ENCODE data around the gene SPDYC. TPM values are rescaled to one million over a fixed set of nuclear protein-coding genes. Genes with fewer than 3 reads are reported as not detected.
A peak's percentile ranks its signal among the peaks of the same experiment; 100 is the strongest.

Gene SPDYC
- total and polyA plus RNA-seq, 2 of the 13 experiments (the other 11 are each of a cell fraction or from before 2014, with no cell fraction given), result 0.15 to 0.33 TPM

DNA sequence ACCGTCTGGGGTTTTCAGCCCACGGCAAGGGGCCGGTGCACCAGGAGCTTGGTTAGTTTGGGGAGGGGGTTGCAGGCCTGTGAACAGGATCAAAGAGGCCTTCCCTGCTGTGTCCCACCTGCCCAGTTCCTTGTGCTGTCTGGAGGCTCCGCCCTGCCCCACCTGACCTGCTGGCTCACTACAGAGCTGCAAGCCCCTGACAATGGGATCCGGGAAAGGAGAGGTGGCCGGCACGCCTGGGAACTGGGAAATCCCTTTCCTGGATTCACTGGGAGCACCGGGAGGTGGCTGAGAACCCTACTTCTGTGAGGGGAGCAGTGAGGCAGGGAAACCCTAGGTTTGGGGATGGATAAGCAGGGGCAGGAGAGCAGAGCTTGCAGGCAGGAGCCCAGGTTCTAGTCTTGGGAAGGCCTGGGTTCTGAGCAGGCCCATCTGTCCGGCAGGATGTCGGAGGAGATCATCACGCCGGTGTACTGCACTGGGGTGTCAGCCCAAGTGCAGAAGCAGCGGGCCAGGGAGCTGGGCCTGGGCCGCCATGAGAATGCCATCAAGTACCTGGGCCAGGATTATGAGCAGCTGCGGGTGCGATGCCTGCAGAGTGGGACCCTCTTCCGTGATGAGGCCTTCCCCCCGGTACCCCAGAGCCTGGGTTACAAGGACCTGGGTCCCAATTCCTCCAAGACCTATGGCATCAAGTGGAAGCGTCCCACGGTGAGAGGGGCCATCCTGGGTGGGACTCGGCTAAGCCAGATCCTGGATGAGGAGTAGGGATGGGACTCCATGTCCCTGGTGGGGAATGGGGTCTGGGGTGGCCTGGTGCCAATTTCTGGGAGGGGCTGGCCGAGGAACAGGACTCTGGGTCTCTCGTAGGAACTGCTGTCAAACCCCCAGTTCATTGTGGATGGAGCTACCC lies 12.5 kb downstream of the SPDYC start (continued):
- TF ChIP-seq MEF2D (CRISPR knock-in tag; IDR thresholded peaks at IDR 0.05) (no peak), ZNF205 (CRISPR knock-in tag; IDR thresholded peaks at IDR 0.05) (0 out of 2 replicates have a peak, but pooled peaks have one; percentile 9), ZBTB8A (CRISPR knock-in tag; IDR thresholded peaks at IDR 0.05; ENCODE audit: borderline replicate concordance, low read depth) (no peak), ZNF160 (CRISPR knock-in tag; IDR thresholded peaks at IDR 0.05) (no peak)
- TF ChIP-seq, protein P1, sequence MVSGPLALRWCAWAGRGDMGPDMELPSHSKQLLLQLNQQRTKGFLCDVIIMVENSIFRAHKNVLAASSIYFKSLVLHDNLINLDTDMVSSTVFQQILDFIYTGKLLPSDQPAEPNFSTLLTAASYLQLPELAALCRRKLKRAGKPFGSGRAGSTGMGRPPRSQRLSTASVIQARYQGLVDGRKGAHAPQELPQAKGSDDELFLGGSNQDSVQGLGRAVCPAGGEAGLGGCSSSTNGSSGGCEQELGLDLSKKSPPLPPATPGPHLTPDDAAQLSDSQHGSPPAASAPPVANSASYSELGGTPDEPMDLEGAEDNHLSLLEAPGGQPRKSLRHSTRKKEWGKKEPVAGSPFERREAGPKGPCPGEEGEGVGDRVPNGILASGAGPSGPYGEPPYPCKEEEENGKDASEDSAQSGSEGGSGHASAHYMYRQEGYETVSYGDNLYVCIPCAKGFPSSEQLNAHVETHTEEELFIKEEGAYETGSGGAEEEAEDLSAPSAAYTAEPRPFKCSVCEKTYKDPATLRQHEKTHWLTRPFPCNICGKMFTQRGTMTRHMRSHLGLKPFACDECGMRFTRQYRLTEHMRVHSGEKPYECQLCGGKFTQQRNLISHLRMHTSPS (CRISPR knock-in tag; IDR thresholded peaks at IDR 0.05; ENCODE audit: low read depth), result 0 out of 2 replicates have a peak, but pooled peaks have one; percentile 20
- TF ChIP-seq, protein P2, sequence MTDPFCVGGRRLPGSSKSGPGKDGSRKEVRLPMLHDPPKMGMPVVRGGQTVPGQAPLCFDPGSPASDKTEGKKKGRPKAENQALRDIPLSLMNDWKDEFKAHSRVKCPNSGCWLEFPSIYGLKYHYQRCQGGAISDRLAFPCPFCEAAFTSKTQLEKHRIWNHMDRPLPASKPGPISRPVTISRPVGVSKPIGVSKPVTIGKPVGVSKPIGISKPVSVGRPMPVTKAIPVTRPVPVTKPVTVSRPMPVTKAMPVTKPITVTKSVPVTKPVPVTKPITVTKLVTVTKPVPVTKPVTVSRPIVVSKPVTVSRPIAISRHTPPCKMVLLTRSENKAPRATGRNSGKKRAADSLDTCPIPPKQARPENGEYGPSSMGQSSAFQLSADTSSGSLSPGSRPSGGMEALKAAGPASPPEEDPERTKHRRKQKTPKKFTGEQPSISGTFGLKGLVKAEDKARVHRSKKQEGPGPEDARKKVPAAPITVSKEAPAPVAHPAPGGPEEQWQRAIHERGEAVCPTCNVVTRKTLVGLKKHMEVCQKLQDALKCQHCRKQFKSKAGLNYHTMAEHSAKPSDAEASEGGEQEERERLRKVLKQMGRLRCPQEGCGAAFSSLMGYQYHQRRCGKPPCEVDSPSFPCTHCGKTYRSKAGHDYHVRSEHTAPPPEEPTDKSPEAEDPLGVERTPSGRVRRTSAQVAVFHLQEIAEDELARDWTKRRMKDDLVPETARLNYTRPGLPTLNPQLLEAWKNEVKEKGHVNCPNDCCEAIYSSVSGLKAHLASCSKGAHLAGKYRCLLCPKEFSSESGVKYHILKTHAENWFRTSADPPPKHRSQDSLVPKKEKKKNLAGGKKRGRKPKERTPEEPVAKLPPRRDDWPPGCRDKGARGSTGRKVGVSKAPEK (CRISPR knock-in tag; IDR thresholded peaks at IDR 0.05; ENCODE audit: borderline replicate concordance), result no peak
- TF ChIP-seq, protein P3, sequence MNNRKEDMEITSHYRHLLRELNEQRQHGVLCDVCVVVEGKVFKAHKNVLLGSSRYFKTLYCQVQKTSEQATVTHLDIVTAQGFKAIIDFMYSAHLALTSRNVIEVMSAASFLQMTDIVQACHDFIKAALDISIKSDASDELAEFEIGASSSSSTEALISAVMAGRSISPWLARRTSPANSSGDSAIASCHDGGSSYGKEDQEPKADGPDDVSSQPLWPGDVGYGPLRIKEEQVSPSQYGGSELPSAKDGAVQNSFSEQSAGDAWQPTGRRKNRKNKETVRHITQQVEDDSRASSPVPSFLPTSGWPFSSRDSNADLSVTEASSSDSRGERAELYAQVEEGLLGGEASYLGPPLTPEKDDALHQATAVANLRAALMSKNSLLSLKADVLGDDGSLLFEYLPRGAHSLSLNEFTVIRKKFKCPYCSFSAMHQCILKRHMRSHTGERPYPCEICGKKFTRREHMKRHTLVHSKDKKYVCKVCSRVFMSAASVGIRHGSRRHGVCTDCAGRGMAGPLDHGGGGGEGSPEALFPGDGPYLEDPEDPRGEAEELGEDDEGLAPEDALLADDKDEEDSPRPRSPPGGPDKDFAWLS (CRISPR knock-in tag; IDR thresholded peaks at IDR 0.05; ENCODE audit: borderline replicate concordance), result no peak
- TF ChIP-seq, protein P4, sequence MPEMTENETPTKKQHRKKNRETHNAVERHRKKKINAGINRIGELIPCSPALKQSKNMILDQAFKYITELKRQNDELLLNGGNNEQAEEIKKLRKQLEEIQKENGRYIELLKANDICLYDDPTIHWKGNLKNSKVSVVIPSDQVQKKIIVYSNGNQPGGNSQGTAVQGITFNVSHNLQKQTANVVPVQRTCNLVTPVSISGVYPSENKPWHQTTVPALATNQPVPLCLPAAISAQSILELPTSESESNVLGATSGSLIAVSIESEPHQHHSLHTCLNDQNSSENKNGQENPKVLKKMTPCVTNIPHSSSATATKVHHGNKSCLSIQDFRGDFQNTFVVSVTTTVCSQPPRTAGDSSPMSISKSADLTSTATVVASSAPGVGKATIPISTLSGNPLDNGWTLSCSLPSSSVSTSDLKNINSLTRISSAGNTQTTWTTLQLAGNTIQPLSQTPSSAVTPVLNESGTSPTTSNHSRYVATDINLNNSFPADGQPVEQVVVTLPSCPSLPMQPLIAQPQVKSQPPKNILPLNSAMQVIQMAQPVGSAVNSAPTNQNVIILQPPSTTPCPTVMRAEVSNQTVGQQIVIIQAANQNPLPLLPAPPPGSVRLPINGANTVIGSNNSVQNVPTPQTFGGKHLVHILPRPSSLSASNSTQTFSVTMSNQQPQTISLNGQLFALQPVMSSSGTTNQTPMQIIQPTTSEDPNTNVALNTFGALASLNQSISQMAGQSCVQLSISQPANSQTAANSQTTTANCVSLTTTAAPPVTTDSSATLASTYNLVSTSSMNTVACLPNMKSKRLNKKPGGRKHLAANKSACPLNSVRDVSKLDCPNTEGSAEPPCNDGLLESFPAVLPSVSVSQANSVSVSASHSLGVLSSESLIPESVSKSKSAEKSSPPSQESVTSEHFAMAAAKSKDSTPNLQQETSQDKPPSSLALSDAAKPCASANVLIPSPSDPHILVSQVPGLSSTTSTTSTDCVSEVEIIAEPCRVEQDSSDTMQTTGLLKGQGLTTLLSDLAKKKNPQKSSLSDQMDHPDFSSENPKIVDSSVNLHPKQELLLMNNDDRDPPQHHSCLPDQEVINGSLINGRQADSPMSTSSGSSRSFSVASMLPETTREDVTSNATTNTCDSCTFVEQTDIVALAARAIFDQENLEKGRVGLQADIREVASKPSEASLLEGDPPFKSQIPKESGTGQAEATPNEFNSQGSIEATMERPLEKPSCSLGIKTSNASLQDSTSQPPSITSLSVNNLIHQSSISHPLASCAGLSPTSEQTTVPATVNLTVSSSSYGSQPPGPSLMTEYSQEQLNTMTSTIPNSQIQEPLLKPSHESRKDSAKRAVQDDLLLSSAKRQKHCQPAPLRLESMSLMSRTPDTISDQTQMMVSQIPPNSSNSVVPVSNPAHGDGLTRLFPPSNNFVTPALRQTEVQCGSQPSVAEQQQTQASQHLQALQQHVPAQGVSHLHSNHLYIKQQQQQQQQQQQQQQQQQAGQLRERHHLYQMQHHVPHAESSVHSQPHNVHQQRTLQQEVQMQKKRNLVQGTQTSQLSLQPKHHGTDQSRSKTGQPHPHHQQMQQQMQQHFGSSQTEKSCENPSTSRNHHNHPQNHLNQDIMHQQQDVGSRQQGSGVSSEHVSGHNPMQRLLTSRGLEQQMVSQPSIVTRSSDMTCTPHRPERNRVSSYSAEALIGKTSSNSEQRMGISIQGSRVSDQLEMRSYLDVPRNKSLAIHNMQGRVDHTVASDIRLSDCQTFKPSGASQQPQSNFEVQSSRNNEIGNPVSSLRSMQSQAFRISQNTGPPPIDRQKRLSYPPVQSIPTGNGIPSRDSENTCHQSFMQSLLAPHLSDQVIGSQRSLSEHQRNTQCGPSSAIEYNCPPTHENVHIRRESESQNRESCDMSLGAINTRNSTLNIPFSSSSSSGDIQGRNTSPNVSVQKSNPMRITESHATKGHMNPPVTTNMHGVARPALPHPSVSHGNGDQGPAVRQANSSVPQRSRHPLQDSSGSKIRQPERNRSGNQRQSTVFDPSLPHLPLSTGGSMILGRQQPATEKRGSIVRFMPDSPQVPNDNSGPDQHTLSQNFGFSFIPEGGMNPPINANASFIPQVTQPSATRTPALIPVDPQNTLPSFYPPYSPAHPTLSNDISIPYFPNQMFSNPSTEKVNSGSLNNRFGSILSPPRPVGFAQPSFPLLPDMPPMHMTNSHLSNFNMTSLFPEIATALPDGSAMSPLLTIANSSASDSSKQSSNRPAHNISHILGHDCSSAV (CRISPR knock-in tag; IDR thresholded peaks at IDR 0.05; ENCODE audit: borderline replicate concordance), result no peak

All from HepG2 (cell line).